ENCODE measurements around the gene FRRS1.

DNA sequence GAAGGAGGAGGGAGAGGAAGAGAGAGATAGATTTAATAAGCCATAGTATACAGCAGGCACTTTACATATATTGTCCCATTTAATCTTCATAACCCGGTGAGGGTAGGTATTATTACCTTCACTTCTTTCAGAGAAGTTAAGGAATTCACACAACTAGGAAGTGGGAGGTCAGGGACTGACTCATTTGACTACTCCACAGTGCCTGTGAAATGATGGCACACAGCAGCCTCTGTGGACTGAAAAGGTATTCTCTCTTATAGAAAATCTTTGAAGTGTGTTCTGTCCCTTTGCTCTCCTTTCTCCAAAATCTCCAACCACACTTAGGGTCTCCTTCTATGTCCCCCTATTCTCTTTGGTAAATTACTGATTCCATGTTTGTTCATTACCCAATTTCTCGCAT is 96.6 kb downstream of the FRRS1 start:
- TF ChIP-seq NFE2L2 (IDR thresholded peaks at IDR 0.05; ENCODE audit: low read depth, low read length), result no peak
- TF ChIP-seq RAD21 (IDR thresholded peaks at IDR 0.05; ENCODE audit: low read length), result no peak
- TF ChIP-seq POLR2A (IDR thresholded peaks at IDR 0.05; ENCODE audit: low read depth, low read length), result no peak

Measured in IMR-90 (cell line).